Smooth muscle cell of the umbilical artery (primary cell): ENCODE measurements around the gene DLX5. TPM values are rescaled to one million over a fixed set of nuclear protein-coding genes. Genes with fewer than 3 reads are reported as not detected.

Source experiments
- total RNA-seq: library from RNA; depleted of rRNA; stranded (reverse); fragments of >200 nt; gene quantifications from 2 replicates; pipeline ENCODE4 v1.2.3, GENCODE V29; 2014

Gene DLX5
- total RNA-seq, result 0.30 TPM in 1 of 2 replicates, not detected in the other

GRCh38 chr7:97024209-97025129 lies at the start of gene DLX5:
DLX5 (minus strand) TSS chr7:97024831; CDS start chr7:97024623, 208 bp downstream.

GRCh38 chr7:97005183-97006054 lies 19.2 kb downstream of the DLX5 start, which contains the start of gene DLX6:
DLX6 (plus strand) TSS chr7:97005553; CDS start chr7:97005978, 425 bp downstream.

Other genes with a start within 250 kb of the DLX5 start
- not detected in 2 replicates for gene DLX6, start 19.3 kb downstream of the DLX5 start, total RNA-seq
- 6.8 and 12.4 TPM in 2 replicates for gene SDHAF3, start 92.9 kb upstream of the DLX5 start, total RNA-seq